Body of pancreas (tissue), 4 donors: ENCODE data around the gene HJURP.

Experiments
- CTCF ChIP-seq, 7 experiments: fragments of 450-650 bp in 4 of 7; fragments of 200-600 bp in 3 of 7; sonication (generic) in 3 of 7; IDR thresholded peaks; one replicate each; pipeline ENCODE4 v1.5.1; 2016 to 2019; ENCODE audit warnings: antibody characterized with exemption in 7 of 7
- POLR2A ChIP-seq, 3 donors: fragments of 450-650 bp; IDR thresholded peaks; one replicate each; pipeline ENCODE4 v1.6.1; 2016; ENCODE audit warnings: antibody characterized with exemption in 3 of 3, mild to moderate bottlenecking in 2 of 3

- TF ChIP-seq POLR2A (IDR thresholded peaks at IDR 0.05) (no peak), CTCF (IDR thresholded peaks at IDR 0.05) (no peak)
Measured at GRCh38 chr2:233821196-233821595, 33.1 kb downstream of the HJURP start.
